Chondrocyte (in vitro differentiated cells): Measurements from ENCODE around the gene ELMOD1. TPM values are rescaled to one million over a fixed set of nuclear protein-coding genes. Genes with fewer than 3 reads are reported as not detected.

Experiments used
- DNase-seq: peaks from one replicate; pipeline ENCODE4 v3.0.0; 2021; ENCODE audit warnings: mixed read lengths, low spot score
- H3K27ac Mint-ChIP-seq: one replicate; pipeline ENCODE4 v1.8.0; 2021; ENCODE audit warnings: mild to moderate bottlenecking, moderate library complexity, mixed read lengths; ENCODE audit not compliant: unreplicated experiment
- H3K27me3 Mint-ChIP-seq: 2 replicates; pipeline ENCODE4 v1.8.0; 2021; ENCODE audit warnings: low read depth, mixed read lengths
- H3K36me3 Mint-ChIP-seq: 2 replicates; pipeline ENCODE4 v1.8.0; 2021; ENCODE audit warnings: low read depth, mixed read lengths
- H3K4me1 Mint-ChIP-seq: 2 replicates; pipeline ENCODE4 v1.8.0; 2021; ENCODE audit warnings: low read depth, mild to moderate bottlenecking, mixed read lengths
- H3K4me3 Mint-ChIP-seq: one replicate; pipeline ENCODE4 v1.8.0; 2021; ENCODE audit warnings: mild to moderate bottlenecking, moderate library complexity, mixed read lengths; ENCODE audit not compliant: unreplicated experiment
- H3K9me3 Mint-ChIP-seq: 2 replicates; pipeline ENCODE4 v1.8.0; 2021; ENCODE audit warnings: low read depth, mixed read lengths
- CTCF ChIP-seq: fragments of 200-600 bp; sonication (generic); IDR thresholded peaks from 2 replicates; pipeline ENCODE4 v1.5.0; 2021; ENCODE audit warnings: antibody characterized with exemption, mild to moderate bottlenecking, moderate library complexity
- total RNA-seq: library from RNA; stranded (reverse); gene quantifications from 3 replicates; pipeline ENCODE4 v1.2.1, GENCODE V29; 2021

ELMOD1 gene
- total RNA-seq, 1 donor from 2014 or later: 0.15 TPM

GRCh38 chr11:107608809-107609208, 17.9 kb downstream of the ELMOD1 start:
- Mint-ChIP-seq H3K27me3 (peaks cover 46% of the 10 kb centered on the region), H3K9me3 (no peaks in the 10 kb centered on the region), H3K4me1 (no peaks in the 10 kb centered on the region), H3K4me3 (no peak overlapping the region), H3K27ac (no peak overlapping the region), H3K36me3 (no peaks in the 10 kb centered on the region)
- TF ChIP-seq CTCF: no peak
- DNase-seq: no peak

- Mint-ChIP-seq H3K9me3 (no peaks in the 10 kb centered on the region), H3K4me3 (no peak overlapping the region), H3K36me3 (no peaks in the 10 kb centered on the region), H3K4me1 (no peaks in the 10 kb centered on the region), H3K27ac (no peak overlapping the region), H3K27me3 (peaks cover 41% of the 10 kb centered on the region)
- TF ChIP-seq CTCF: no peak
- DNase-seq: no peak
Observed at GRCh38 chr11:107609400-107610218, 18.7 kb downstream of the ELMOD1 start.

- no peaks in the 10 kb centered on the region for H3K36me3 Mint-ChIP-seq
- no peaks in the 10 kb centered on the region for H3K9me3 Mint-ChIP-seq
- H3K27me3 Mint-ChIP-seq: peaks cover 33% of the 10 kb centered on the region
- no peak overlapping the region for H3K4me3 Mint-ChIP-seq
- no peak for DNase-seq
- no peak for TF ChIP-seq CTCF
- no peaks in the 10 kb centered on the region for H3K4me1 Mint-ChIP-seq
- H3K27ac Mint-ChIP-seq: no peak overlapping the region
Observed at GRCh38 chr11:107612445-107612844, 21.5 kb downstream of the ELMOD1 start.

- H3K27ac Mint-ChIP-seq: no peak overlapping the region
- TF ChIP-seq CTCF: no peak
- H3K9me3 Mint-ChIP-seq: no peaks in the 10 kb centered on the region
- H3K4me1 Mint-ChIP-seq: no peaks in the 10 kb centered on the region
- no peak for DNase-seq
- H3K36me3 Mint-ChIP-seq: no peaks in the 10 kb centered on the region
- H3K27me3 Mint-ChIP-seq: peaks cover 23% of the 10 kb centered on the region
- no peak overlapping the region for H3K4me3 Mint-ChIP-seq
Observed at GRCh38 chr11:107619926-107620325, 29.0 kb downstream of the ELMOD1 start.

- Mint-ChIP-seq H3K36me3 (no peaks in the 10 kb centered on the region), H3K27ac (no peak overlapping the region), H3K4me3 (no peak overlapping the region), H3K4me1 (no peaks in the 10 kb centered on the region), H3K27me3 (peaks cover 32% of the 10 kb centered on the region), H3K9me3 (no peaks in the 10 kb centered on the region)
- TF ChIP-seq CTCF: no peak
- no peak for DNase-seq
Observed at GRCh38 chr11:107621081-107621480, 30.1 kb downstream of the ELMOD1 start.
